ENCODE results near the gene KRT82. TPM values are rescaled to one million over a fixed set of nuclear protein-coding genes. Genes with fewer than 3 reads are reported as not detected.

KRT82 gene
- total and polyA plus RNA-seq, 4 donors = not detected

DNA sequence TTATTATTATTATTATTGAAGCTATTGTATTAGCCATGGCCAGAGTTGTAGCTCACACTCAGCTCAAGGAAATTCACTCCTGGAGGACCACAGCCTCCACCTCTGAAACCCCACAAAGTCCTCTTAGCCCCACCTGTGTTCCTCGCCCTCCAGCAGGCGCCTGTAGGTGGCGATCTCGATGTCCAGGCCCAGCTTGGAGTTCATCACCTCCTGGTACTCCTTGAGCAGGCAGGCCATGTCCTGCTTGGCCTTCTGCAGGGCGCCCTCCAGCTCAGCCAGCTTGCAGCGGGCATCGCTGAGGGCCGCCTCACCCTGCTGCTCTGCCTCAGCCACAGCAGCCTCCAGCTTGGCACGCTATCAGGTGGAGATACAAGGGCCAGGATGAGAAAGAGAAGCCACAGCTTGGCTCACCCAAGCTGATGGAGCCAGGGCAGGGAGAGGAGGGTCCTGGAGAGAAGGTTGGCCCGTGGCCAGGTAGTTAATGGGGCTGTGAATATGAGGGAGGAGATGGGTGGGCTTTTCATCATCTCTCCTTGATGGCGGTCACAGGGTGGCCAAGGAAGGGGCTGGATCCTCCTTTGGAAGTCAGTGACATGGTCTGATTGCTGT, 43.9 kb downstream of the KRT82 start:
- Histone ChIP-seq H3K36me3 (ENCODE audit: control insufficient read depth in 4 of 4, insufficient read depth in 3 of 4, low read depth in 1 of 4, low read length in 3 of 4) (no peaks in the 10 kb centered on the region), H3K9ac (ENCODE audit: low read depth in 1 of 2, low read length in 2 of 2) (no peak overlapping the region), H3K27ac (ENCODE audit: low read depth in 1 of 2, low read length in 2 of 2) (no peak overlapping the region), H3K27me3 (ENCODE audit: control insufficient read depth in 4 of 4, insufficient read depth in 4 of 4, low read length in 3 of 4) (no peaks in the 10 kb centered on the region), H3K4me1 (ENCODE audit: control insufficient read depth in 4 of 4, insufficient read depth in 4 of 4, low read length in 3 of 4) (peaks cover 0 to 15% (median 7%) of the 10 kb centered on the region in 4 donors), H3K9me3 (ENCODE audit: control insufficient read depth in 4 of 4, low read length in 3 of 4) (no peaks in the 10 kb centered on the region), H3K4me3 (ENCODE audit: low read depth in 1 of 3, low read length in 3 of 3) (no peak overlapping the region)
- TF ChIP-seq SP1 (IDR thresholded peaks at IDR 0.05) = no peak
- no peak for TF ChIP-seq NR2F2 (IDR thresholded peaks at IDR 0.05)
- TF ChIP-seq CTCF (IDR thresholded peaks at IDR 0.05; ENCODE audit: low read depth, low read length, missing input control) = no peak
- TF ChIP-seq JUND (IDR thresholded peaks at IDR 0.05) = no peak
- TF ChIP-seq YY1 (IDR thresholded peaks at IDR 0.05) = no peak
- no peak for TF ChIP-seq GABPA (IDR thresholded peaks at IDR 0.05 in 1 of 2, conservative IDR thresholded peaks at IDR 0.05 in 1 of 2)
- TF ChIP-seq HNF4A (conservative IDR thresholded peaks at IDR 0.05) = no peak
- no peak for TF ChIP-seq FOXA1 (IDR thresholded peaks at IDR 0.05)
- no peak for TF ChIP-seq RXRA (IDR thresholded peaks at IDR 0.05)
- no peak for TF ChIP-seq HNF4G (IDR thresholded peaks at IDR 0.05)
- TF ChIP-seq, protein P1, sequence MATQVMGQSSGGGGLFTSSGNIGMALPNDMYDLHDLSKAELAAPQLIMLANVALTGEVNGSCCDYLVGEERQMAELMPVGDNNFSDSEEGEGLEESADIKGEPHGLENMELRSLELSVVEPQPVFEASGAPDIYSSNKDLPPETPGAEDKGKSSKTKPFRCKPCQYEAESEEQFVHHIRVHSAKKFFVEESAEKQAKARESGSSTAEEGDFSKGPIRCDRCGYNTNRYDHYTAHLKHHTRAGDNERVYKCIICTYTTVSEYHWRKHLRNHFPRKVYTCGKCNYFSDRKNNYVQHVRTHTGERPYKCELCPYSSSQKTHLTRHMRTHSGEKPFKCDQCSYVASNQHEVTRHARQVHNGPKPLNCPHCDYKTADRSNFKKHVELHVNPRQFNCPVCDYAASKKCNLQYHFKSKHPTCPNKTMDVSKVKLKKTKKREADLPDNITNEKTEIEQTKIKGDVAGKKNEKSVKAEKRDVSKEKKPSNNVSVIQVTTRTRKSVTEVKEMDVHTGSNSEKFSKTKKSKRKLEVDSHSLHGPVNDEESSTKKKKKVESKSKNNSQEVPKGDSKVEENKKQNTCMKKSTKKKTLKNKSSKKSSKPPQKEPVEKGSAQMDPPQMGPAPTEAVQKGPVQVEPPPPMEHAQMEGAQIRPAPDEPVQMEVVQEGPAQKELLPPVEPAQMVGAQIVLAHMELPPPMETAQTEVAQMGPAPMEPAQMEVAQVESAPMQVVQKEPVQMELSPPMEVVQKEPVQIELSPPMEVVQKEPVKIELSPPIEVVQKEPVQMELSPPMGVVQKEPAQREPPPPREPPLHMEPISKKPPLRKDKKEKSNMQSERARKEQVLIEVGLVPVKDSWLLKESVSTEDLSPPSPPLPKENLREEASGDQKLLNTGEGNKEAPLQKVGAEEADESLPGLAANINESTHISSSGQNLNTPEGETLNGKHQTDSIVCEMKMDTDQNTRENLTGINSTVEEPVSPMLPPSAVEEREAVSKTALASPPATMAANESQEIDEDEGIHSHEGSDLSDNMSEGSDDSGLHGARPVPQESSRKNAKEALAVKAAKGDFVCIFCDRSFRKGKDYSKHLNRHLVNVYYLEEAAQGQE (IDR thresholded peaks at IDR 0.05) = no peak
- TF ChIP-seq, protein P2, sequence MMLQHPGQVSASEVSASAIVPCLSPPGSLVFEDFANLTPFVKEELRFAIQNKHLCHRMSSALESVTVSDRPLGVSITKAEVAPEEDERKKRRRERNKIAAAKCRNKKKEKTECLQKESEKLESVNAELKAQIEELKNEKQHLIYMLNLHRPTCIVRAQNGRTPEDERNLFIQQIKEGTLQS (IDR thresholded peaks at IDR 0.05) = no peak
- no peak for TF ChIP-seq MAX (IDR thresholded peaks at IDR 0.05)
- TF ChIP-seq TAF1 (conservative IDR thresholded peaks at IDR 0.05) = no peak
- no peak for TF ChIP-seq FOXA2 (IDR thresholded peaks at IDR 0.05)
- no peak for TF ChIP-seq EGR1 (IDR thresholded peaks at IDR 0.05; ENCODE audit: low read depth in 2 of 2)
- no peak for TF ChIP-seq ZBTB33 (IDR thresholded peaks at IDR 0.05)
- no peak for TF ChIP-seq RAD21 (IDR thresholded peaks at IDR 0.05)
- 91% methylated on average over 11 of the region's 11 CpGs for WGBS
- no peak for DNase-seq (ENCODE audit: low spot score)

Measured in liver (tissue), 9 donors.